A549 treated with ZK216348 at 1 μM for 4 hours (cell line): ENCODE data around the gene ACER1. TPM values are rescaled to one million over a fixed set of nuclear protein-coding genes. Genes with fewer than 3 reads are reported as not detected.

ENCODE experiments used
- total RNA-seq: library from RNA; stranded (reverse); fragments of 200-300 nt; extraction: Qiagen RNA extraction; gene quantifications from 5 replicates; pipeline ENCODE4 v1.2.3, GENCODE V29; 2022; ENCODE audit warnings: low read depth

The ACER1 gene
- not detected in 5 replicates for total RNA-seq

GRCh38 chr19:6333439-6333838, at the start of gene ACER1:
Gene ACER1, minus strand, starts transcription at chr19:6333612. Its CDS starts 61 bp downstream, at chr19:6333551.

GRCh38 chr19:6375411-6376010, 42.1 kb upstream of the ACER1 start, which contains the start of gene PSPN:
Gene PSPN, minus strand, starts transcription at chr19:6375933. Its CDS starts 84 bp downstream, at chr19:6375849.

DNA sequence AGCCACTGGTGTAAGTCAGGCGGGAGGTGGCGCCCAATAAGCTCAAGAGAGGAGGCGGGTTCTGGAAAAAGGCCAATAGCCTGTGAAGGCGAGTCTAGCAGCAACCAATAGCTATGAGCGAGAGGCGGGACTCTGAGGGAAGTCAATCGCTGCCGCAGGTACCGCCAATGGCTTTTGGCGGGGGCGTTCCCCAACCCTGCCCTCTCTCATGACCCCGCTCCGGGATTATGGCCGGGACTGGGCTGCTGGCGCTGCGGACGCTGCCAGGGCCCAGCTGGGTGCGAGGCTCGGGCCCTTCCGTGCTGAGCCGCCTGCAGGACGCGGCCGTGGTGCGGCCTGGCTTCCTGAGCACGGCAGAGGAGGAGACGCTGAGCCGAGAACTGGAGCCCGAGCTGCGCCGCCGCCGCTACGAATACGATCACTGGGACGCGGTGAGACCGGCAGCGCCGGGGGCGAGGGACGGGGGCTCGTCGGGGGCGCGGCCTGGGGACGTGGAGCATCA, 39.2 kb upstream of the ACER1 start, which contains the start of gene ALKBH7:
TSS of gene ALKBH7 (plus strand) at position 201 of the 502 bp plus-strand sequence. CDS start at position 228, 27 bp downstream.

DNA sequence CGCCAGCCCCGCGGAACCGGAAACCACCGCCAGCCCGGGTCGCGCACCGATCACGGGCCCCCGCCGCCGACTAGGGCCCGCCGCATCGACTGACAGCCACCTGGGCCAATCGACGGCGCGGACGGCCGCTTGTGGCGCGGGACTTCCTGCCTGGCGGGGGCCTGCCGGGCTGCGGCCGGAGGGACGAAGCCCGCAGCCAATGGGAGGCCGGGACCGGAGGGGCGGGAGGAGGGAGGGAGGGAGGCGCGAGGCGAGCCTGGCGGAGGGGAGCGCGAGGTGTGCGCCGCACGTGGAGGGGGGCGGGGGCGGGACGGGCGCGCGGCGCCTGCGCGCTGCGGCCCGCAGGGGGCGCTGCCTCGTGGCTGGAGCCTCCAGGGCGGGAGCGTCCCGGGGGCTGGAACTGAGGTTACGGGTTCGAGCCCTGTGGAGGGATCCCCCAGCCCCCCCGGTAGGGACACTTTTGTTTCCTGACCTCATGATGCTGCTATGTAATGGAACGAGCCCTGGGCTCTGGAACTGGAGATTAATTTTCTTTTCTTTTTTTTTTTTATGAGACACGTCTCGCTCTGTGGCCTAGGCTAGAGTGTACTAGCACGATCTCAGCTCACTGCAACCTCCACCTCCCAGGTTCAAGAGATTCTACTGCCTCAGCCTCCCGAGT, 53.4 kb downstream of the ACER1 start, which contains the start of gene MLLT1:
TSS of gene MLLT1 (minus strand) at position 45 of the 661 bp plus-strand sequence. CDS start 191 bp downstream, outside the sequence.

Other genes starting within 250 kb of the ACER1 start
- 4.6 to 8.4 TPM (median 5.8 TPM) in 5 replicates for gene RFX2, start 223.1 kb downstream of the ACER1 start, total RNA-seq
- gene ACSBG2, start 197.9 kb downstream of the ACER1 start, total RNA-seq = 0.46 TPM in 1 of 5 replicates, not detected in the others
- 16.2 to 25.2 TPM (median 21.8 TPM) in 5 replicates for gene MLLT1, start 53.6 kb downstream of the ACER1 start, total RNA-seq
- gene CLPP, start 27.9 kb upstream of the ACER1 start, total RNA-seq = 37.0 to 72.8 TPM (median 70.3 TPM) in 5 replicates
- 17.0 to 39.5 TPM (median 27.5 TPM) in 5 replicates for gene ALKBH7, start 39.2 kb upstream of the ACER1 start, total RNA-seq
- gene PSPN, start 42.3 kb upstream of the ACER1 start, total RNA-seq = 0.50 to 1.1 TPM (median 0.69 TPM) in 5 replicates
- gene GTF2F1, start 59.6 kb upstream of the ACER1 start, total RNA-seq = 60.4 to 67.1 TPM (median 63.6 TPM) in 5 replicates
- 153 to 214 TPM (median 202 TPM) in 5 replicates for gene KHSRP, start 91.2 kb upstream of the ACER1 start, total RNA-seq
- gene SLC25A41, start 100.2 kb upstream of the ACER1 start, total RNA-seq = 0.11 to 0.23 TPM (median 0.15 TPM) in 4 of 5 replicates, not detected in the other
- 14.4 to 21.7 TPM (median 19.9 TPM) in 5 replicates for gene SLC25A23, start 126.2 kb upstream of the ACER1 start, total RNA-seq
- 2.2 to 6.3 TPM (median 5.2 TPM) in 5 replicates for gene CRB3, start 130.7 kb upstream of the ACER1 start, total RNA-seq
- gene DENND1C, start 148.2 kb upstream of the ACER1 start, total RNA-seq = 0.13 to 0.27 TPM (median 0.24 TPM) in 4 of 5 replicates, not detected in the other
- 4.4 to 8.1 TPM (median 7.2 TPM) in 5 replicates for gene TUBB4A, start 168.7 kb upstream of the ACER1 start, total RNA-seq
- gene TNFSF9, start 197.4 kb upstream of the ACER1 start, total RNA-seq = 3.2 to 6.5 TPM (median 6.1 TPM) in 5 replicates